ENCODE measurements around the gene GSTA1. TPM values are rescaled to one million over a fixed set of nuclear protein-coding genes. Genes with fewer than 3 reads are reported as not detected.
A peak's percentile ranks its signal among the peaks of the same experiment; 100 is the strongest.
"Not testable (repeated sequence)": the region's sequence is repeated elsewhere in the genome, so short reads cannot be mapped to it uniquely, and the experiment has no call there.

The GSTA1 gene
- total and polyA plus RNA-seq, 2 donors from 2014 or later, result 1.3 to 725 TPM

- intact Hi-C loops (cut with DNase I), result no loop called here
- Histone ChIP-seq H3K4me1 (ENCODE audit: control insufficient read depth in 2 of 3, insufficient read depth in 2 of 3, low read depth in 1 of 3, low read length in 3 of 3) (no peaks in the 10 kb centered on the region), H3K27ac (ENCODE audit: low read depth in 2 of 2, low read length in 2 of 2) (no peak overlapping the region), H3K9ac (ENCODE audit: low read length in 3 of 3) (no peak overlapping the region), H3K36me3 (ENCODE audit: control insufficient read depth in 2 of 3, insufficient read depth in 3 of 3, low read length in 3 of 3) (no peaks in the 10 kb centered on the region), H3K27me3 (ENCODE audit: control insufficient read depth, insufficient read depth, low read length) (no peaks in the 10 kb centered on the region), H3K4me3 (ENCODE audit: low read length in 3 of 3) (no peak overlapping the region), H3K9me3 (ENCODE audit: control insufficient read depth in 2 of 3, insufficient read depth in 1 of 3, low read length in 3 of 3) (no peaks in the 10 kb centered on the region)
- TF ChIP-seq CTCF (IDR thresholded peaks at IDR 0.05; ENCODE audit: borderline replicate concordance, extremely low read depth, insufficient read depth), result no peak
- FAIRE-seq, result no peak
- DNase-seq, result peak in 1 of 5 donors; percentile 69
Measured at GRCh38 chr6:52829046-52829817, 25.6 kb upstream of the GSTA1 start.

- H3K9me3 ChIP-seq (ENCODE audit: control insufficient read depth in 2 of 3, insufficient read depth in 1 of 3, low read length in 3 of 3); H3K9ac ChIP-seq (ENCODE audit: low read length in 3 of 3); H3K4me3 ChIP-seq (ENCODE audit: low read length in 3 of 3); H3K27me3 ChIP-seq (ENCODE audit: control insufficient read depth, insufficient read depth, low read length); H3K36me3 ChIP-seq (ENCODE audit: control insufficient read depth in 2 of 3, insufficient read depth in 3 of 3, low read length in 3 of 3); H3K27ac ChIP-seq (ENCODE audit: low read depth in 2 of 2, low read length in 2 of 2); intact Hi-C loops (cut with DNase I); H3K4me1 ChIP-seq (ENCODE audit: control insufficient read depth in 2 of 3, insufficient read depth in 2 of 3, low read depth in 1 of 3, low read length in 3 of 3); DNase-seq; FAIRE-seq: not testable (repeated sequence)
Measured at GRCh38 chr6:52828621-52829020, 25.0 kb upstream of the GSTA1 start.

GRCh38 chr6:52827073-52827783 is 23.6 kb upstream of the GSTA1 start:
- H3K4me3 ChIP-seq (ENCODE audit: low read length in 3 of 3); H3K9me3 ChIP-seq (ENCODE audit: control insufficient read depth in 2 of 3, insufficient read depth in 1 of 3, low read length in 3 of 3); H3K36me3 ChIP-seq (ENCODE audit: control insufficient read depth in 2 of 3, insufficient read depth in 3 of 3, low read length in 3 of 3); intact Hi-C loops (cut with DNase I); DNase-seq; FAIRE-seq; H3K4me1 ChIP-seq (ENCODE audit: control insufficient read depth in 2 of 3, insufficient read depth in 2 of 3, low read depth in 1 of 3, low read length in 3 of 3); H3K9ac ChIP-seq (ENCODE audit: low read length in 3 of 3); H3K27me3 ChIP-seq (ENCODE audit: control insufficient read depth, insufficient read depth, low read length); H3K27ac ChIP-seq (ENCODE audit: low read depth in 2 of 2, low read length in 2 of 2): not testable (repeated sequence)

- TF ChIP-seq CTCF (IDR thresholded peaks at IDR 0.05; ENCODE audit: borderline replicate concordance, extremely low read depth, insufficient read depth), result no peak
- Histone ChIP-seq H3K36me3 (ENCODE audit: control insufficient read depth in 2 of 3, insufficient read depth in 3 of 3, low read length in 3 of 3) (no peaks in the 10 kb centered on the region), H3K4me1 (ENCODE audit: control insufficient read depth in 2 of 3, insufficient read depth in 2 of 3, low read depth in 1 of 3, low read length in 3 of 3) (no peaks in the 10 kb centered on the region), H3K27ac (ENCODE audit: low read depth in 2 of 2, low read length in 2 of 2) (no peak overlapping the region), H3K9me3 (ENCODE audit: control insufficient read depth in 2 of 3, insufficient read depth in 1 of 3, low read length in 3 of 3) (peaks cover 0 to 4% (median 0%) of the 10 kb centered on the region in 3 donors), H3K4me3 (ENCODE audit: low read length in 3 of 3) (no peak overlapping the region), H3K9ac (ENCODE audit: low read length in 3 of 3) (no peak overlapping the region), H3K27me3 (ENCODE audit: control insufficient read depth, insufficient read depth, low read length) (no peaks in the 10 kb centered on the region)
- intact Hi-C loops (cut with DNase I), result no loop called here
- FAIRE-seq (no peak), DNase-seq (no peak)
Measured at GRCh38 chr6:52826513-52826912, 22.9 kb upstream of the GSTA1 start.

GRCh38 chr6:52825900-52826459 is 22.4 kb upstream of the GSTA1 start:
- FAIRE-seq; H3K27me3 ChIP-seq (ENCODE audit: control insufficient read depth, insufficient read depth, low read length); H3K9ac ChIP-seq (ENCODE audit: low read length in 3 of 3); H3K27ac ChIP-seq (ENCODE audit: low read depth in 2 of 2, low read length in 2 of 2); H3K9me3 ChIP-seq (ENCODE audit: control insufficient read depth in 2 of 3, insufficient read depth in 1 of 3, low read length in 3 of 3); DNase-seq; H3K4me3 ChIP-seq (ENCODE audit: low read length in 3 of 3); H3K36me3 ChIP-seq (ENCODE audit: control insufficient read depth in 2 of 3, insufficient read depth in 3 of 3, low read length in 3 of 3); intact Hi-C loops (cut with DNase I); H3K4me1 ChIP-seq (ENCODE audit: control insufficient read depth in 2 of 3, insufficient read depth in 2 of 3, low read depth in 1 of 3, low read length in 3 of 3): not testable (repeated sequence)

- H3K36me3 ChIP-seq (ENCODE audit: control insufficient read depth in 2 of 3, insufficient read depth in 3 of 3, low read length in 3 of 3); FAIRE-seq; H3K27ac ChIP-seq (ENCODE audit: low read depth in 2 of 2, low read length in 2 of 2); H3K27me3 ChIP-seq (ENCODE audit: control insufficient read depth, insufficient read depth, low read length); H3K9me3 ChIP-seq (ENCODE audit: control insufficient read depth in 2 of 3, insufficient read depth in 1 of 3, low read length in 3 of 3); intact Hi-C loops (cut with DNase I); H3K4me3 ChIP-seq (ENCODE audit: low read length in 3 of 3); H3K4me1 ChIP-seq (ENCODE audit: control insufficient read depth in 2 of 3, insufficient read depth in 2 of 3, low read depth in 1 of 3, low read length in 3 of 3); H3K9ac ChIP-seq (ENCODE audit: low read length in 3 of 3): not testable (repeated sequence)
- peak in 1 of 5 donors; percentile 66 for DNase-seq
Measured at GRCh38 chr6:52825270-52825793, 21.7 kb upstream of the GSTA1 start.
